Small intestine (tissue), 7 donors: Measurements from ENCODE around the gene HTT. TPM values are rescaled to one million over a fixed set of nuclear protein-coding genes. Genes with fewer than 3 reads are reported as not detected.

Experiments used
- DNase-seq, 2 donors: peaks; one replicate each; pipeline versions ENCODE4 v3.0.0 to v3.0.0-alpha.2; 2013
- FAIRE-seq: peaks from 2 replicates; lab custom pipeline; 2012; peaks lifted over from hg19 to GRCh38; lab: Jason Lieb, UNC
- H3K27ac ChIP-seq, 3 donors: one replicate each; pipeline ENCODE4 v1.5.1; 2013; ENCODE audit warnings: low read length in 2 of 3, mild to moderate bottlenecking in 2 of 3, control low read depth in 1 of 3, inconsistent platforms in 1 of 3, low read depth in 1 of 3, moderate library complexity in 1 of 3
- H3K27me3 ChIP-seq, 3 donors: one replicate each; pipeline ENCODE4 v1.6.1; 2013; ENCODE audit warnings: low read length in 3 of 3, inconsistent platforms in 1 of 3; ENCODE audit not compliant: control insufficient read depth in 3 of 3, insufficient read depth in 3 of 3
- H3K36me3 ChIP-seq, 3 donors: one replicate each; pipeline ENCODE4 v1.6.1; 2013; ENCODE audit warnings: low read length in 3 of 3, inconsistent platforms in 1 of 3, low read depth in 1 of 3, mild to moderate bottlenecking in 1 of 3, moderate library complexity in 1 of 3; ENCODE audit not compliant: control insufficient read depth in 3 of 3, insufficient read depth in 2 of 3
- H3K4me1 ChIP-seq, 3 donors: one replicate each; pipeline ENCODE4 v1.6.1; 2013; ENCODE audit warnings: low read length in 2 of 3, inconsistent platforms in 1 of 3, low read depth in 1 of 3, mild to moderate bottlenecking in 1 of 3, moderate library complexity in 1 of 3; ENCODE audit not compliant: control insufficient read depth in 3 of 3, insufficient read depth in 2 of 3
- H3K4me3 ChIP-seq, 3 donors: one replicate each; pipeline ENCODE4 v1.5.1; 2013; ENCODE audit warnings: low read length in 3 of 3, control low read depth in 1 of 3, inconsistent platforms in 1 of 3, low read depth in 1 of 3, mild to moderate bottlenecking in 1 of 3, moderate library complexity in 1 of 3
- H3K9me3 ChIP-seq, 2 donors: one replicate each; pipeline ENCODE4 v1.6.1; 2013; ENCODE audit warnings: low read depth in 1 of 2, low read length in 1 of 2; ENCODE audit not compliant: control insufficient read depth in 2 of 2, insufficient read depth in 1 of 2
- WGBS, 3 donors: extraction: QIAGEN DNeasy Blood & Tissue Kit; methylation state at CpG; one replicate each; pipeline ENCODE4 v1.1.7; 2013; 5-methylcytosine and 5-hydroxymethylcytosine counted together
- polyA plus RNA-seq, 4 donors: library from polyadenylated mRNA; stranded (reverse) in 3 of 4; unstranded in 1 of 4; fragments of 200-250 nt in 3 of 4; fragments of 120-200 nt in 1 of 4; gene quantifications; one replicate each; pipeline versions ENCODE4 v1.2.1 to v1.2.3, GENCODE V29; 2013
- donor health status: healthy with polysubstance abuse.
- donor health status: control.
- donor health status: control.
- donor health status: Bipolar disorder and iron deficiency.
- donor health status: healthy.

HTT gene
- polyA plus RNA-seq, 4 donors = 10.3 to 28.8 (median 14.8) TPM

DNA sequence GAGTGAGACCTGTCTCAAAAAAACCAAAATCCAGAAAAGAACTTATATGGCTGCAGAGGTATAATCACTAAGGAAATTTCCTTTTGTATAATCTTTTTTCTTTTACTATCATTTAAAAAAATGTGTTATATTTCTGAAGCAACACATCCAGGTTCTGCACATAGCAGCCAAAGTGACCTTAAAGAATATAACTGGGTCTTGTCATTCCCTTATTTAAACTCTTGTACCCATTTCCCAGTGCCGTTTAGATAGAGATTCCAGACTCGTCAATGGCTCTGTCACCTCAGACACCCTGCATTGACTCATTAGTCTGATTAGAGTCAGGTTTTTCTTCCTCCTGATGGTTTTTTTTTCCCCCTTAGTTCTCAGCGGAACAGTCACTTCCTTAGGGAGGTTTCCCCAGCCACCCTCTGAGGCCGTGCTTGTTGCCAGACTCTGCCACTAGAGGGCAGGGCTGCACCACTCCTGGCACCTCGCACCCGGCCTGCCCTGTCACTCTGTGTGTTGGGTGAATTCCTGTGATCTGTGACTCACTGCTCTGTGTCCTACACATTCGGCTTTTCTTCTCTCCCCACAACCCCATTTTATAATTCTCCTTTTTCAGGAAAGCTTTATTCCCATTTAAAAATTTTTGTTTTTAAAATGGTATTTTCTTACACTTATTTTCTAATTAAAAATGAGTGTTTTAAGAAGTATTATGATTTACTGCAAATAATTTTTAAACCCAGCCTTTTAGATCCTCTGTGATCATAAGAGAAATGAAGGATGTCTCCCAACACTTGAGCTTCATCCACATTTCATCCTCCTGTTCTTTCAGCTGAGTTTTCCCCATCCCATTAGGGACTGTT is 32.1 kb downstream of the HTT start:
- Histone ChIP-seq H3K4me3 (no peak overlapping the region), H3K36me3 (peaks cover 6 to 57% (median 14%) of the 10 kb centered on the region in 3 donors), H3K9me3 (no peaks in the 10 kb centered on the region), H3K27ac (no peak overlapping the region), H3K4me1 (no peaks in the 10 kb centered on the region), H3K27me3 (no peaks in the 10 kb centered on the region)
- WGBS, 3 donors = 1 to 5% (median 2%) methylated on average over 7 of the region's 7 CpGs
- DNase-seq = peak; percentile 88 to 91
- FAIRE-seq = no peak

- peaks cover 10 to 56% (median 14%) of the 10 kb centered on the region in 3 donors for H3K36me3 ChIP-seq
Measured at GRCh38 chr4:3107271-3107670, 32.8 kb downstream of the HTT start.

DNA sequence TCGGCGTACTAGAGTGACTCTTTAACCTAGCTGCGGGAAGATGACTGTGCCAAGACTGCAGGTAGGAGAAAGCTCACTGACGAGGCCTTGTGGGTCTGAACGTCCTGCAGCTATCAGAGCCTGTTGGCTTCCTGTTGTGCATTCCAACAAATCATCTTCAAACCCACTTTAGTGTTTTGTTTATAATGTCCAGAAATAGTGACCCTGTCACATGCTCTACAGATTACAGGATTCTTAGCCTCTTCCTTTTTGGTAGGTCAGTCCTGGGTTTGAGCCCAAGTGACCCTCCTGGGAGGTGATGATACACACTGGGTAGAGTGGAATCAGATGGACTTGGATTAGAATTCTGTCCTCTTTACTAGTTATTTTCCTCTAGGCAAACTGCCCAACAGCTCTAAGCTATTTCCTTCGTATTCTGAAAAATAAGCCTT is 33.2 kb downstream of the HTT start:
- Histone ChIP-seq H3K27ac (peak overlapping the region in 1 of 3 donors; percentile 35), H3K4me3 (no peak overlapping the region), H3K36me3 (peaks cover 11 to 56% (median 14%) of the 10 kb centered on the region in 3 donors), H3K4me1 (no peaks in the 10 kb centered on the region), H3K9me3 (no peaks in the 10 kb centered on the region), H3K27me3 (no peaks in the 10 kb centered on the region)
- 72 to 91% (median 84%) methylated on average over 6 of the region's 6 CpGs for WGBS, 3 donors
- no peak for DNase-seq
- FAIRE-seq = no peak

More at GRCh38 chr4:3107271-3107670, 32.8 kb downstream of the HTT start:
- Histone ChIP-seq H3K4me1 (no peaks in the 10 kb centered on the region), H3K27me3 (no peaks in the 10 kb centered on the region), H3K27ac (peak overlapping the region in 1 of 3 donors; percentile 35), H3K9me3 (no peaks in the 10 kb centered on the region), H3K4me3 (no peak overlapping the region)
- WGBS, 3 donors = 88 to 94% (median 94%) methylated on average over 5 of the region's 5 CpGs
- FAIRE-seq (no peak), DNase-seq (no peak)

GRCh38 chr4:3108211-3108610 is 33.7 kb downstream of the HTT start:
- H3K9me3 ChIP-seq = no peaks in the 10 kb centered on the region
- WGBS, 3 donors = 81 to 94% (median 88%) methylated on average over 3 of the region's 3 CpGs
- DNase-seq (no peak), FAIRE-seq (no peak)
- no peak overlapping the region for H3K4me3 ChIP-seq
- H3K36me3 ChIP-seq = peaks cover 11 to 56% (median 16%) of the 10 kb centered on the region in 3 donors
- H3K4me1 ChIP-seq = no peaks in the 10 kb centered on the region
- H3K27me3 ChIP-seq = no peaks in the 10 kb centered on the region
- peak overlapping the region in 1 of 3 donors; percentile 6 for H3K27ac ChIP-seq

GRCh38 chr4:3111461-3111860 is 37.0 kb downstream of the HTT start:
- peaks cover 13 to 59% (median 23%) of the 10 kb centered on the region in 3 donors for H3K36me3 ChIP-seq
- H3K4me3 ChIP-seq = no peak overlapping the region
- 69 to 83% (median 82%) methylated on average over 5 of the region's 5 CpGs for WGBS, 3 donors
- no peaks in the 10 kb centered on the region for H3K4me1 ChIP-seq
- DNase-seq (no peak), FAIRE-seq (no peak)
- H3K27me3 ChIP-seq = no peaks in the 10 kb centered on the region
- no peaks in the 10 kb centered on the region for H3K9me3 ChIP-seq
- peak overlapping the region in 2 of 3 donors; percentile 24 to 51 for H3K27ac ChIP-seq

DNA sequence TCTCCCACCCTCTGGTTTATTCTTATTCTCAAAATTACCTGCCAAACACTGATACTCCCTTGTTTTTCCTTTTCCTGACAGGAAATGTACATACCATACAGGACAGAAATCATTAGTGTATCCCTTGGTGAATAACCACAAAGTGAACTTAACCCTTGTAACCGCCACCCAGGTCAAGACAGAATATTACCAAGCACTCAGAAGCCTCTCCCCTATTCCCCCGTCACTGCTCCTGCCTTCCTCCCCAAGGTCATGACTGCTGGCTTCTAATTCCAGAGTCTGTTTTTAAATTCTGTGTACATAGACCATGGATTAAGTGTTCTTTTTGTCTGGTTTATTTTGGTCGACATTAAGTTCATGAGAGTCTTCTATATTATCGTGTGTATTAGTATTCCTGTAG is 37.7 kb downstream of the HTT start:
- Histone ChIP-seq H3K36me3 (peaks cover 13 to 58% (median 27%) of the 10 kb centered on the region in 3 donors), H3K4me3 (no peak overlapping the region), H3K27me3 (no peaks in the 10 kb centered on the region), H3K27ac (peak overlapping the region in 1 of 3 donors; percentile 24), H3K4me1 (no peaks in the 10 kb centered on the region), H3K9me3 (no peaks in the 10 kb centered on the region)
- DNase-seq (no peak), FAIRE-seq (no peak)
- 72 to 85% (median 83%) methylated on average over 4 of the region's 4 CpGs for WGBS, 3 donors

GRCh38 chr4:3112609-3113469 is 38.4 kb downstream of the HTT start:
- Histone ChIP-seq H3K27me3 (no peaks in the 10 kb centered on the region), H3K36me3 (peaks cover 13 to 55% (median 27%) of the 10 kb centered on the region in 3 donors), H3K27ac (no peak overlapping the region), H3K4me3 (no peak overlapping the region), H3K9me3 (no peaks in the 10 kb centered on the region), H3K4me1 (no peaks in the 10 kb centered on the region)
- DNase-seq = no peak
- FAIRE-seq = no peak
- 90 to 91% (median 90%) methylated on average over 5 of the region's 5 CpGs for WGBS, 3 donors

DNA sequence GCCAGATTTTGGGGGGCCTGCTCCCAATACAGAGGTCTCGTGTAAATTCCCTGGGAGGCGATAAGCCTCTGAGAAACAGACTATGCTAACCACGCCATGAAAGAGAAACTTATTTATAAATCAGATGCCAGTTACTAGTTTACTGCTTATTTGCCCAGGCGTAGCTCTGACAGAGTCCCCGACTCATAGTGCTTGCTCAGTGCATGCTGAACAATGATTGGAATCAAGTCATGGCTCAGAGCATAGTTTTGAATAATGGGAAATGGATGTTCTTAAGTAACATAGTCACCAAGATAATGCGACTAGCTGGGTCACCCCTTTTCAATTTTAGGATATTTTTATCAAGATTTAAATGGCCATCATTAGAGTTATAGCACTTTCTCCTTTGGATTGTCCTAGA is 39.9 kb downstream of the HTT start:
- no peak for FAIRE-seq
- no peak for DNase-seq
- 96 to 99% (median 97%) methylated on average over 6 of the region's 6 CpGs for WGBS, 3 donors
- Histone ChIP-seq H3K27me3 (no peaks in the 10 kb centered on the region), H3K36me3 (peaks cover 11 to 53% (median 26%) of the 10 kb centered on the region in 3 donors), H3K4me1 (no peaks in the 10 kb centered on the region), H3K27ac (no peak overlapping the region), H3K9me3 (no peaks in the 10 kb centered on the region), H3K4me3 (no peak overlapping the region)
